Adipocyte (in vitro differentiated cells): ENCODE measurements around the gene ATXN1.

Source experiments
- DNase-seq: peaks from one replicate; pipeline ENCODE4 v3.0.0-alpha.2; 2015; ENCODE audit warnings: low read depth
- H3K27me3 ChIP-seq: replicated peaks from 2 replicates; pipeline ENCODE4 v1.7.0; 2013; ENCODE audit warnings: mild to moderate bottlenecking, low read length, moderate library complexity; ENCODE audit not compliant: control insufficient read depth, insufficient read depth
- H3K36me3 ChIP-seq: 2 replicates; pipeline ENCODE4 v1.7.0; 2013; ENCODE audit warnings: low read length, mild to moderate bottlenecking, moderate library complexity; ENCODE audit not compliant: control insufficient read depth, insufficient read depth, severe bottlenecking
- H3K4me1 ChIP-seq: 2 replicates; pipeline ENCODE4 v1.7.0; 2013; ENCODE audit warnings: mild to moderate bottlenecking, low read length, moderate library complexity; ENCODE audit not compliant: control insufficient read depth, insufficient read depth
- H3K4me3 ChIP-seq: 2 replicates; pipeline ENCODE4 v1.7.0; 2013; ENCODE audit warnings: mild to moderate bottlenecking, low read length, moderate library complexity
- H3K9ac ChIP-seq: 2 replicates; pipeline ENCODE4 v1.7.0; 2013; ENCODE audit warnings: mild to moderate bottlenecking, low read length, moderate library complexity
- H3K9me3 ChIP-seq: 2 replicates; pipeline ENCODE4 v1.7.0; 2013; ENCODE audit warnings: mild to moderate bottlenecking, low read length, moderate library complexity; ENCODE audit not compliant: control insufficient read depth

ATXN1 gene

GRCh38 chr6:16673011-16673797, 88.1 kb downstream of the ATXN1 start:
- no peak for DNase-seq

GRCh38 chr6:16671302-16672289, 89.7 kb downstream of the ATXN1 start:
- H3K9me3 ChIP-seq = no peaks in the 10 kb centered on the region
- H3K4me3 ChIP-seq = no peak overlapping the region
- no peaks in the 10 kb centered on the region for H3K27me3 ChIP-seq
- H3K9ac ChIP-seq = no peak overlapping the region
- peaks cover 63% of the 10 kb centered on the region for H3K4me1 ChIP-seq
- DNase-seq = no peak
- H3K36me3 ChIP-seq = no peaks in the 10 kb centered on the region

More at GRCh38 chr6:16673011-16673797, 88.1 kb downstream of the ATXN1 start:
- no peak overlapping the region for H3K9ac ChIP-seq
- no peaks in the 10 kb centered on the region for H3K9me3 ChIP-seq
- no peaks in the 10 kb centered on the region for H3K36me3 ChIP-seq
- no peak overlapping the region for H3K4me3 ChIP-seq
- H3K27me3 ChIP-seq = no peaks in the 10 kb centered on the region
- peaks cover 71% of the 10 kb centered on the region for H3K4me1 ChIP-seq

GRCh38 chr6:16670617-16671051, 90.6 kb downstream of the ATXN1 start:
- DNase-seq = no peak
- Histone ChIP-seq H3K4me3 (no peak overlapping the region), H3K27me3 (no peaks in the 10 kb centered on the region), H3K9ac (no peak overlapping the region), H3K9me3 (no peaks in the 10 kb centered on the region), H3K36me3 (no peaks in the 10 kb centered on the region), H3K4me1 (peaks cover 54% of the 10 kb centered on the region)

GRCh38 chr6:16670183-16670582, 91.1 kb downstream of the ATXN1 start:
- Histone ChIP-seq H3K9me3 (no peaks in the 10 kb centered on the region), H3K36me3 (no peaks in the 10 kb centered on the region)

GRCh38 chr6:16669227-16669626, 92.0 kb downstream of the ATXN1 start:
- peak; percentile 62 for DNase-seq
- peaks cover 41% of the 10 kb centered on the region for H3K4me1 ChIP-seq
- no peaks in the 10 kb centered on the region for H3K9me3 ChIP-seq
- no peaks in the 10 kb centered on the region for H3K27me3 ChIP-seq
- H3K4me3 ChIP-seq = no peak overlapping the region
- no peak overlapping the region for H3K9ac ChIP-seq
- H3K36me3 ChIP-seq = no peaks in the 10 kb centered on the region

More at GRCh38 chr6:16670183-16670582, 91.1 kb downstream of the ATXN1 start:
- Histone ChIP-seq H3K4me1 (peaks cover 50% of the 10 kb centered on the region), H3K27me3 (no peaks in the 10 kb centered on the region), H3K4me3 (no peak overlapping the region), H3K9ac (no peak overlapping the region)
- DNase-seq = no peak

GRCh38 chr6:16667509-16667908, 93.8 kb downstream of the ATXN1 start:
- Histone ChIP-seq H3K27me3 (no peaks in the 10 kb centered on the region), H3K36me3 (no peaks in the 10 kb centered on the region), H3K9ac (no peak overlapping the region), H3K9me3 (no peaks in the 10 kb centered on the region), H3K4me1 (peaks cover 35% of the 10 kb centered on the region), H3K4me3 (no peak overlapping the region)
- DNase-seq = no peak

GRCh38 chr6:16665992-16666391, 95.3 kb downstream of the ATXN1 start:
- no peak overlapping the region for H3K9ac ChIP-seq
- H3K4me1 ChIP-seq = peaks cover 24% of the 10 kb centered on the region
- H3K36me3 ChIP-seq = peaks cover 3% of the 10 kb centered on the region
- no peak overlapping the region for H3K4me3 ChIP-seq
- DNase-seq = no peak
- H3K27me3 ChIP-seq = no peaks in the 10 kb centered on the region
- H3K9me3 ChIP-seq = peaks cover 6% of the 10 kb centered on the region

GRCh38 chr6:16665182-16665581, 96.1 kb downstream of the ATXN1 start:
- H3K4me3 ChIP-seq = no peak overlapping the region
- no peak for DNase-seq
- H3K36me3 ChIP-seq = peaks cover 3% of the 10 kb centered on the region
- H3K27me3 ChIP-seq = no peaks in the 10 kb centered on the region
- peaks cover 16% of the 10 kb centered on the region for H3K4me1 ChIP-seq
- peaks cover 6% of the 10 kb centered on the region for H3K9me3 ChIP-seq
- H3K9ac ChIP-seq = no peak overlapping the region

GRCh38 chr6:16663901-16664300, 97.4 kb downstream of the ATXN1 start:
- no peak for DNase-seq
- Histone ChIP-seq H3K4me3 (no peak overlapping the region), H3K9me3 (peaks cover 6% of the 10 kb centered on the region), H3K27me3 (no peaks in the 10 kb centered on the region), H3K4me1 (peaks cover 4% of the 10 kb centered on the region), H3K9ac (no peak overlapping the region), H3K36me3 (peaks cover 3% of the 10 kb centered on the region)

GRCh38 chr6:16660157-16660497, 101.1 kb downstream of the ATXN1 start:
- DNase-seq = no peak
- H3K9me3 ChIP-seq = peaks cover 6% of the 10 kb centered on the region
- H3K9ac ChIP-seq = no peak overlapping the region
- H3K4me3 ChIP-seq = no peak overlapping the region
- peaks cover 12% of the 10 kb centered on the region for H3K36me3 ChIP-seq
- no peaks in the 10 kb centered on the region for H3K27me3 ChIP-seq
- no peaks in the 10 kb centered on the region for H3K4me1 ChIP-seq

GRCh38 chr6:16659466-16660156, 101.6 kb downstream of the ATXN1 start:
- Histone ChIP-seq H3K4me1 (no peaks in the 10 kb centered on the region), H3K4me3 (no peak overlapping the region), H3K9ac (no peak overlapping the region), H3K27me3 (no peaks in the 10 kb centered on the region), H3K36me3 (peaks cover 12% of the 10 kb centered on the region), H3K9me3 (peaks cover 6% of the 10 kb centered on the region)
- no peak for DNase-seq
